ENCODE measurements around the gene ADAM19.

Gene ADAM19, protein sequence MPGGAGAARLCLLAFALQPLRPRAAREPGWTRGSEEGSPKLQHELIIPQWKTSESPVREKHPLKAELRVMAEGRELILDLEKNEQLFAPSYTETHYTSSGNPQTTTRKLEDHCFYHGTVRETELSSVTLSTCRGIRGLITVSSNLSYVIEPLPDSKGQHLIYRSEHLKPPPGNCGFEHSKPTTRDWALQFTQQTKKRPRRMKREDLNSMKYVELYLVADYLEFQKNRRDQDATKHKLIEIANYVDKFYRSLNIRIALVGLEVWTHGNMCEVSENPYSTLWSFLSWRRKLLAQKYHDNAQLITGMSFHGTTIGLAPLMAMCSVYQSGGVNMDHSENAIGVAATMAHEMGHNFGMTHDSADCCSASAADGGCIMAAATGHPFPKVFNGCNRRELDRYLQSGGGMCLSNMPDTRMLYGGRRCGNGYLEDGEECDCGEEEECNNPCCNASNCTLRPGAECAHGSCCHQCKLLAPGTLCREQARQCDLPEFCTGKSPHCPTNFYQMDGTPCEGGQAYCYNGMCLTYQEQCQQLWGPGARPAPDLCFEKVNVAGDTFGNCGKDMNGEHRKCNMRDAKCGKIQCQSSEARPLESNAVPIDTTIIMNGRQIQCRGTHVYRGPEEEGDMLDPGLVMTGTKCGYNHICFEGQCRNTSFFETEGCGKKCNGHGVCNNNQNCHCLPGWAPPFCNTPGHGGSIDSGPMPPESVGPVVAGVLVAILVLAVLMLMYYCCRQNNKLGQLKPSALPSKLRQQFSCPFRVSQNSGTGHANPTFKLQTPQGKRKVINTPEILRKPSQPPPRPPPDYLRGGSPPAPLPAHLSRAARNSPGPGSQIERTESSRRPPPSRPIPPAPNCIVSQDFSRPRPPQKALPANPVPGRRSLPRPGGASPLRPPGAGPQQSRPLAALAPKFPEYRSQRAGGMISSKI

DNA sequence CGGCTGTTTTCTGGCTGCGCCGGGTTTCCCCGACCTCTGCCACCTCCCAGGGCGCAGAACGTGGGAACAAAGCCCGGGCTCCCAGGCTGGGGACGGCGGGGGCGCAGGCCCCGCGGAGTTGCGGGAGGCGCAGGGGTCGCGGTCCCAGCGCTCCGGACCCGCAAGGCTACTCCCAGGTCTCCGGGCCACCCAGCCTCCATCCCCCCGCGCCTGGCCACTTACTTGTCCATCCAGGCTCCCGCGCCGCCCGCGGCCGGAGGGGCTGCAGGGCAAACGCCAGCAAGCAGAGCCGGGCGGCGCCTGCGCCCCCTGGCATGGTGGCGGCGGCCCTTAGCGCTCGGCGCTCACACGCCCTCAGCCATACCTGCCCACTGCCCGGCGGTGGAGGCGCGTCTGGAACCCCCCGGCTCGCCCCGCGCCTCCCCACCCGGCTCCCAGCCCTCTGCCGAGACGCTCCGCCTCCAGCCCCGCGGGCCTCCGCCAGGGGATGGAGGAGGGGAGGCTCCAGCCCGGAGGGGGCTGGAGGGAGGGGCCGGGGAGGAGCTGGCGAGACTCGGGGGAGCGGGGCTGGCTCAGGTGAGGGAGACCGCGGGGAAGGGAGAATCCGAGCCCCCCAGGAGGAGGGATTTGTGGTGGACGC lies at the start of gene ADAM19:
Gene ADAM19 (minus strand): TSS at position 395 of the 640 bp plus-strand sequence. CDS start 79 bp downstream, at position 316.
- peak; percentile 78 for DNase-seq (ENCODE audit: low spot score)

DNA sequence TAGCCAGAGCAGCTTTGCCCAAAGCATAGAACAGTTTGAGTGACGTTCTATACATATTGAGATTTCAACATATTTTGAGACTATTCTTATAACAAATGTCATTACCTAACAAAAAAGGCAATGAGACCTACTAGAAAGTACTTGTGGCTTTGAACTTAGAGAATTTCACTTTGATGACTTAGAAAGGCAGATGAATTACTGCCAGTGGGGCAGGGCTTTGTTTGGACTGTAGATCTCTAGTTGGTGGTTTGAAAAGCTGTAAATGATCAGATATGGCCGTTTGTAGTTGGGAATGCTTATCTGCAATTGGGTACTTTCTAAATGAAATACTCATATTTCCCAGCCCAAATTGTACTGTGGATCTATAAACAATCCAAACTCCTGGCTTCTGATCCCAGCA lies 48.6 kb upstream of the ADAM19 start:
- no peak for DNase-seq (ENCODE audit: low spot score)

DNA sequence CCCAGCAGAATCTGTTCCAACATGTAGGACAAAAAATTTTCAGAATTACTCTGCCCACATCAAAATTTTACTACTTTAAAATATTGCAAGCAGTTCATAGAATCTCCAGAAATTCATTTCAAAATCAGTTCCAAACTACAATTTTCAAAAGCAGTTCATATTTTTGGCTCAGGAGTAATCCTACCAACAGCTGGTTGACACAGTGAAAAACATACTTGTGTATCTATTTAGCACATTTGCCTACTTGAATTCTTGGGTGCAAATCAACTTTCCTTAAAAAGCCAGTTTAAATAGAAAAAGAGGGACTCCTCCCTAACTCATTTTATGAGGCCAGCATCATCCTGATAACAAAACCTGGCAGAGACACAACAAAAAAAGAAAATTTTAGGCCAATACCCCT lies 45.2 kb upstream of the ADAM19 start:
- no peak for DNase-seq (ENCODE audit: low spot score)

DNA sequence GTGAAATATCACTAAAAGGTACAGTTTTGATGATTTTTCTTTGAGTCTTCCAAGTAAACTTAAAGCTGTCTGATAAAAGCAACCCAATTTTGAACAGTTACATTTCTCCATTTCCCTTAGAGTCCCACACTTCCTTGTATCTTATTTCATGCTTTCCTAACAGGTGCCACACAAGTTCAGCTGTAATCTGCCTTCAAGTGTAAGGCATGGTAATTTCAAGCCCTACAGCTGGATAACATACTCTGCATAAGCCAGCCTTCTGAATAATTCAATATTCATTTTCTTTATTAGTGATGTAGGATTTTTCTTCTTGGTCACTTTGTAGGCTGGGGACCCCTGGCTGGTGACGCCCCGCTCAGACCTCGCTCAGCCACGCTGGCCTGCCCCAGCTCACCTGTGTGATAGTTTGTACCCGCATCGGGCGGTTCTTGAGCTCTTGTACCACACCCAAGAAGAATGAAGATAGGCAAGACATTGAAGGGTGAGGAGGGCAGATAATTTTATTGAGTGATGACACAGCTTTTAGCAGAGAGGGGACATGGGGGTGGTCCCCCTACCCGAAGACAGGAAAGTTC lies 42.7 kb upstream of the ADAM19 start:
- no peak for DNase-seq (ENCODE audit: low spot score)

DNA sequence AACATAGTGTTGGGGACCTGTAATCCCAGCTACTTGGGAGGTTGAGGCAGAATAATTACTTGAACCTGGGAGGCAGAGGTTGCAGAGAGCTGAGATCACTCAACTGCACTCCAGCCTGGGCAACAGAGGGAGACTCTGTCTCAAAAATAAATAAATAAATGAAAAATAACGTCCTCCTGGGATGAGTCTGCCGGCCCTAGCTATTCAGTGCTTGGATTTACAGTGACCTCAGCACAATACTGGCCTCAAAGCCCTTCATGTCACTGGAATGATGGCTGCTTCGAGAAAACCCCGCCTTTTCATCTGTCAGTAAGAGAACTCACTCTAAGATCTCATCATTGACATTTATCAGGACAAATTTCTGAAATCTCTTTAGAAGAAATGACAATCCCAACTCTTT lies 41.2 kb upstream of the ADAM19 start:
- DNase-seq (ENCODE audit: low spot score): no peak

DNA sequence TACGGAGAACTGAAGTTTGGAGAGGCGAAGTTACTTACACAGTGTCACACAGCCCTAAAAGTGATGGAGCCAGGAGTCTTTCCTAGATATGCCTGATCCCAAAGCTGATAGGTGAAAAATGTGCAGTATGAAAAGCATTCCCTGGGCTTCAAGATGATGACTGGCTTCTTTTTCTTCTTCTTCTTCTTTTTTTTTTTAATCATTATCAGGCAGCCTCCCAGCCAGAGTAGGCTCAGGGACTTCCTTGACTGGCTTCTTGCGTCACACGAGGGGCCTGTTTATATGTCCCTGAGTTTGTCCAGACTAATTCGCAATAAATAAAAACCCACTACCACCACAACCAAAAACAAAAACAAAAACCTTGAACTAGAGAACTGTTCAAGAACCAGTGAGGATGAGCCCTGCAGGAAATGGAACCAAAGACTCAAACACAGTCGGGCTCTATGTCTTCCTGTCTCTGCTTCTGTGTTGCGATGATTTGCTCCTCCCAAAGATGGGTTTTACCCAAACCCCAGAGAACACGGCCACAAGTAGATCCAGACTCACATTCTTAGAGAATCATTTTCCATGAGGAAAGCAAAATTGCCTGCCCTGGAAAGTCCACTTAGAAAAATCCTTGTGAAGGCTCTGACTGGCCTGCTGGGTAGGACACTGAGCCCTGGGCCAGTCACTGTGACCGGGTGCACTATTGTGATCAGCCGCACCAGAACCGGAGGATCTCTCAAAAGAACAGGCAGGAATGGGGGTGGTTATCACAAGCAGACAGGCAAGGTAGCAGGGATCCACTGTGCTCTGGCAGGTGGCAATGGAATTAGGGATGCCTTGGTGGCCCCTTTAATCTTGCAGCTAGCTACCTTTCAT lies 38.0 kb upstream of the ADAM19 start:
- DNase-seq (ENCODE audit: low spot score): no peak

DNA sequence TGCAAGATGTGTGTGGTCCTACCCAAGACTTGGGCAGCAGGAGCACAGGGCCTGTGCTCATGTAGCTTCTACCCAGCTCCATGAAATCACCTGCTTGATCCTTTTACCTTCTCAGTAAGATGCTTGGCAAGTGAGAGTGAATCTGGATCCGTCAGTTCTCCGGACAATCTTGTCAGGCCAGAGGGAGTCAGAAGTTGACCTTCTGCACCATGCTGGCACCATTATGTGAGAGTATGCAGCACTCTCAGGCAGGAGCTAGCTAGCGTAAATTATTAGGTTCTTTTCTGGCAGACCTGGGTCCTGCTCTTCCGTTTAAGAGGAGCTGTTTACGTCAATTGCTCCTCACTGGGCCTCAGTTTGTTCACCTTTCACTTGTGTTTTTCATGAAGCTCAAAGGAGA lies 37.0 kb upstream of the ADAM19 start:
- no peak for DNase-seq (ENCODE audit: low spot score)

DNA sequence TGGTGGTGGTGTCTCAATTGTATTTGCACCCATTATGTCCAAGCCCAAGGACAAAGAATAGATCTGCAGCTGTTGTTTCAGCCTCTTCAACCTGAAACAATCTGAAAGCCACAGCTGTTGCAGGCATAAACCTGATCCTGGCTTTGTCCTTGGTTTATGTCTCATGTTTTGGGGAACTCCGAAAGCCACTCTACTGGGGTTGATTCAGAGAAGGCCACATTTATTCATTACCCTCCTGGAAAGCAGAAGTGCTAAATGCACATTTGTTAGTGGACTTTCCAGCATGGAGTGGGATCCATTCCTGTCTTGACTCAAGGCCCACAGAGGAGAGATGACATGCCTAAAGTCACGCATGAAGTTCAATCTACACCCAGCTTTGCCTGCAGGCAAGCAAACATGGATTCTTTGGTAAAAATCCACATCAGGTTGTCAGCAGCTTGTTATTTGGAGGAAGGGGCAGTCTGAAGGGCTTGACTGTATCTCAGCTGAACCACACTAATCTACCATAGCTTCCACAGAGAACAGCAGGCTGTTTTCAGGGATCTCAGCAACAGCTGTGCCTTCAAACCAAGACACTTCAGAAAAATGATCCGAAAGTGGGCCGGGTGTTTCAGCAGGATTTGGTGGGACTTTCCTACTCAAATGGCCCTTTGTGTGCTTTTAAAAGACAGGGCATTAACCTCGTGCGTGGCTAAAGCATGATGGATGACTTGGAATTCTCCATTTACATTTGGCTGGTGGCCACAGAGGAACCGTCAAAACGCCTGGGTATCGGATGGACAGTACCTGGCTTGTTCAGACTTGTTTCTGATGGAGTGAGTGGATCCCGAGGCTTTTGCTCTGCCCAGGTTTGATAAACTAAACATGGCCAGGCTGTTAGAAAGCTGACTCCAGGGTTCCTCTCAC lies 36.2 kb upstream of the ADAM19 start:
- no peak for DNase-seq (ENCODE audit: low spot score)

DNA sequence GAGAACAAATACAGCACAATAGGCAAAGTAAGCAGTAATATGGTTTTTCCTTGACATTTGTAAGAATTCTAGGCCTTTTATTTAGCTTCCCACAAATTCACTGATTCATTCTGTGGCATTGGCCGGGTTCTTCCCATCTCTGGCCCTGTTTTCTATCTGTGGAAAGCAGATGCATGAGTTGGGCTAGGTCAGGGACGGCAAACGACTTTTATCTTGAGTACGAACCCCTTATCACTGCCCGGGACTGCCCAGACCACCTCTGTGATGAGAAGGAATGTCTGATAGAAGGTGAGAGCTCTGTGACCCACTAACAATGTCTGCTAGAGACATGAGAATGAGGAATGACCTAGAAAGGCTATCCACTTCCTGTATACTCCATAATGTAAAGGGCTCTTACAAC lies 35.4 kb upstream of the ADAM19 start:
- DNase-seq (ENCODE audit: low spot score): no peak

DNA sequence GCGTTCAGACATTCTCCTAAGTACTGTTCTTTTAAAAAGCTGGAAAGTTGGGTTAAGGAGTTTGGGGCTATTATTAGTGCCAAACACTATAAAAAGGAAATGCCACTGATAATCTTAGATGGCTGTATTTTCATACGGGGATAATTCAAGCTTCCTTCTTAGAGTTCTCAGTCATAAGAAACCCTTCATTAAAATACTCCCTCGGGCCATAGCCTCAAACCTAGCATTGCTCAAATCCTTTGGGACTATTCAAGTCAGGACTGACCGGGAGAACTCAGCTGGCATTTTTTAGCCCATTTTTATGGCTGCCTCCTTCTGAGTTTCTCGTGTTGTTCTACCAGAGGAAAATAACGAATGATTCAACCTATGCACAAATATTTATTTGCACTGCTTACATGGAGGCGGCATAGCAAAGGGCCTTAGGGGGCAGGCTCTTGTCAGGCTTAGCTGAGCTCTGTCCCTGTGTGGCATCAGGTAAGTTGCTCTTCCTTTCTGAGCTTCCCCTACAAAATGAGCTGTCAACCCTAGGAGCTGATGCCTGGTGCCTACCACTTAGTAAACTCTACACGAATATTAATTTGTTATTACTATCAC lies 33.5 kb upstream of the ADAM19 start:
- no peak for DNase-seq (ENCODE audit: low spot score)

DNA sequence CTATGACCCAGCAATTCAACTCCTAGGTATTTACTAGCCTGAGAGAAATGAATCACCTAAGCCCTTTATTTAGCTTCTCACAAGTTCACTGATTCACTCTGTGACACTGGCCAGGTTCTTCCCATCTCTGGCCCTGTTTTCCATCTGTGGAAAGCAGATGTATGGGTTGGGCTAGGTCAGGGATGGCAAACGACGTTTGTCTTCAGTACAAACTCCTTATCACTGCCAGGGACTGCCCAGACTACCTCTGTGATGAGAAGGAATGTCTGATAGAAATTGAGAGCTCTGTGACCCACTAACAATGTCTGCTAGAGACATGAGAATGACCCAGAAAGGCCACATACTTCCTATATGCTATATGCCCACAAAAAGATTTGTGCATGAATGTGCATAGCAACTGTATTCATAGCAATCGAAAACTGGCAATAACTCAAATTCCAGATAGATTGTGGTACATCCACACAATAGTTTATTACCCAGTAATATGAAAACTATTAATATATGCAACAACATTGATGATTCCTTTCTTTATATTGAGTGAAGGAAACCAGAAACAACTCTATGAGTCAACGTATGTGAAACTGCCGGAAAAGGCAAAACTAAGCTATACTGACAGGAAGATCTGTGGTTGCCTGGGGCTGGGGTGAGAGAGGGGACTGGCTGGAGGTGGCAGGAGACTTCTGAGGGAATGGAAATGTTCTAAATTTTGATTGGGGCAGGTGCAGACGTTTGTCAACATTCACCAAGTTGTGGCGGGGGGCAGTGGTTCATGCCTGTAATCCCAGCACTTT lies 32.0 kb upstream of the ADAM19 start:
- DNase-seq (ENCODE audit: low spot score): peak; percentile 21

DNA sequence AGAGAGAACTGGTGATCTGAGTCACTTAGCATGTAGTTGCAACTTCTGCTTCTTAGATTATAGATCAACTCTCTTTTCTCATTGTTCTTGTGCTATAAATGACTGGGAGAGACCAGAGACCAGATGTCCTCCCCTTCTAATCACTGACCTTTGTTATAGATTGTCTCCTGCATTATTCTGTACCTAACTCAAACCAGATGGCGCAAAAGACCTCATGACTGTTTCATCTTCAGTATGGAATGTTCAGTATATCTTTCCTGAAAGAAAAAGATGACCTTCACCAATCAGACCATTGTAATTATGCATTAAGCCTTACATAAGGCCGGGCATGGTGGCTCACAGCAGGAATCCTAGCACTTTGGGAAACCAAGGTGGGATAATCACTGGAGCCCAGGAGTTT lies 30.5 kb upstream of the ADAM19 start:
- no peak for DNase-seq (ENCODE audit: low spot score)

DNA sequence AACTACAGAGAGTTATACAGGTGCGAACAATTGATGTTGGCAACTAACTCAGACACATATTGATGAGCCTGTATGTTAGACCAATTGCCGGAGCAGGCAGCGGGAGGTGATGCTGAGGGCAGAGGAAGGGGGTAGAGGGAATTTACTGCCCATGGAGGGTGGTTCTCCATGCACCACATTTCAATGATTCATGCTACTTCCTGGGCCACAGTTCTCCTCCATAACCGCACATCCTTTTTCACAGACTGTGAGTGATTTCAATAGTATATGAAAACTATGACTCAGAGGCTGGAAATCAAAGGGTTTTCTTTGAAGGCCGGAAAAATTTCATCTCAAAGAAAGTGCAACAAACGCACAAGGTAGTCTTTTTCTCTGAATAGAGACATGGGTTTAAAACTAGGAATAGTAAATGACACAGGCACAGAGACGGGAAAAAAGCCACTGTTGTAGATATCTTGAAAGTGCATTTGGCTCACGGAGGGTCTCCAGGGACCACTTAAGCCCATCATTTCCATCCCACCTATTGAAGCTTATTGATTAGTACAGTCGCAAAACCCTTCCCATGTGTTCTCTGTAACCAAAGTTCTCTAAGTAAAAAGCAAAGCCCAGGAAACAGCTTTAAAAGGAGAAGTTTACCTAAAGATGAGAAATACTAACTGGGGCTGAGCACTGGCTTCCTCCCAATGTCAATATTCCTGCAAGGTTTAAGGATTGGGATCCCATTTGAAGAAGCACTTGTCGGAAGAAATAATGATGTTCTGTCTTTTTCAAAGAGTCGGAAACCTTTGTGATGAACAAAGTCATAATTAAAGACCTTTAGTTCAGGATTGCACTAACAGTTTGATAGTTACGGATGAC lies 28.0 kb upstream of the ADAM19 start:
- DNase-seq (ENCODE audit: low spot score): peak; percentile 76

DNA sequence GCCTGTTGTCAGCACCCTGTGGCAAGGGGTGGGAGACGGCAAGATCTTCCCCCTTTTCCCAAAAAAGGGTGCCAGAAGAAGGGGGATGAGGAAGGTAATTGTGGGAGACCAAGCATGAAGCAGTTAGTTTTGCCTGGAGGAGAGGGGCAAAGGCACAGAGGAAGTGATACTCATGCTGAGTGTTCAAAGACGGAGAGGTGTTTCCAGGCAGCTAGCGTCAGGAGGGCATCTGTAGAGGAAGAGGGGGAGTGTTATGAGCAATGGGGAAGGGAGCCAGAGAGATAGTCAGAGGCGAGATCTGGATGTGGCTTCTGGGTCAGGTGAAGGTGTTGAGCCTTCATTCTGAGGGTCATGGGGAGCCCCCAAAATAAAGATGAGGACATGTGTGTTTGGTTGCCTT lies 26.9 kb upstream of the ADAM19 start:
- peak; percentile 7 for DNase-seq (ENCODE audit: low spot score)

DNA sequence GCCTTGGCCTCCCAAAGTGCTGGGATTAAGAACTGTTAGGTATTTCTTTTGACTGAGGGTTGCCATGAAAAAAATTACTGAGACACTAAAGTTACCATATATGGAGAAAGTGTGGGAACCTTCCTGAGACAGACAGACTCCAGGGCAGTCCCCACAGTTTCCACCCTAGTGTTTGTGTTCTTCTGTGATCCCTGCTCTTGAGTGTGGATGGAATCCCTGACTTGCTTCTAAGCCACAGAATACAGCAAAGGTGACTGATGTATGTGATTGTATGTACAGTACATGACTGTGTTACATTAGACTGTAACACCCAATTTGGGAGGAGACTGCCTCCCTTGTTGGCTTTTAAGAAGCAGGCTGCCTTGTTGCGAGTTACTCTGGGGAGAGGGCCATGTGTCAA lies 24.7 kb upstream of the ADAM19 start:
- no peak for DNase-seq (ENCODE audit: low spot score)

DNA sequence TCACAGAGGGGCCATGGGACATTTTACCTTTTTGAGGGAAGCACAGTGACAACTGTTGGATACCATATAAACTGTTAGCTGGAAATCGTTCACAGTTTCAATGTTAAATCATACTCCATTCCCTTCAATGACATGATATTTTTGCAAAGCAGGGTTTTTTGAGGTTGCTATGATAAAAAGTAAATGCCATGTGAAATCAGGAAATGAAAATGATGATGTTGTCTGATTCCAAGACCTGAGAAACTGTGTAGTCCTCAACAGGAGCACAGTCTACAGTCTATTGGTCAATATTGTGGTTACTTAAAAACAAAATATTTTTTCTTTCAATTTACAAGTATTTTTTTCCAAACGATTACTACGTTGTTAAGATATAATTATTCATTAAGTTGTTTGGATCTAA lies 24.0 kb upstream of the ADAM19 start:
- no peak for DNase-seq (ENCODE audit: low spot score)

DNA sequence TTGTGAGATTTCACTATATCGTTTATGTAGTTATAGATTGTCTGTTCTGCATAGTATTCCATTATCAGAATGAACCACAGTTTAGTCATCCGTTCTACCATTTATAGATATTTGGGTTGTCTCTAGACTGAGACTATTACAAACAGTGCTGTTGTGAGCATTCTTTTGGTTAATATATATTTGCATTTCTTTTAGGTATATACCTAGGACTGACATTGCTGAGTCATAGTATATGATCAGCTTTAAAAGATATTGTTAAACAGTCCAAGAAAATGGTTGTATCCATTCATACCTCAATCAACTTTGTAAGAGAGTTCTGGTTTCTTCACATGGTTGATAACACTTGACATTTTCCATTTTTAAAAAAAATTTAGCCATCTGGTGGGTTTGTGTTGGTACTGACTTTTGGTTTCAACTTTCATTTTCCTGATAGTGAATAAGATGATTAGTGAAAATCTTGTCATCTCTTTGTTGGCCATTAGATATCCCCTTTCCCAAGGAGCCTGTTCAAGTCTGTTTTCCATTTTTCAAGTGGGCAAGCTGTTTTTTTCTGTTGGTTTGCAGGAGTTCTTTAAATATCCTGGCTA lies 22.9 kb upstream of the ADAM19 start:
- no peak for DNase-seq (ENCODE audit: low spot score)

DNA sequence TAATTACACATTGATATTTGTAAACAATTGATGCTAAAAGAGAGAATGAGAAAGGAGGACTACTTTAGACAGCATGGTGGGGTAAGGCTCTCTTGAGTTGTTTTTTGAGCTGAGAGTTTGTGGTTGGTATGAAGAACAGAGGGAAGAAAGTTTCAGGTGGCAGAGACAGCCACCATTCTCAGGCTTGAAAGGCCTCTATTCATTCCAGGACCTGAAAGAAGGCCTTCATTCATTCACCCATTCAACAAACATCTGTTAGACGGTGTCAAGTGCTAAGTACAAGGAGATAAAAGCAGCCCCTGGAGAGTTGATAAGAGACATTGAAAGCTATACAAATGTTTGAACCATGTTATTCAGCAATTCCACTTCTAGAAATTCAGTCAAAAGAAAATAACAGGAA lies 21.7 kb upstream of the ADAM19 start:
- no peak for DNase-seq (ENCODE audit: low spot score)
